ENCODE data around the gene CTTN. TPM values are rescaled to one million over a fixed set of nuclear protein-coding genes. Genes with fewer than 3 reads are reported as not detected.
"Not testable (repeated sequence)": the region's sequence is repeated elsewhere in the genome, so short reads cannot be mapped to it uniquely, and the experiment has no call there.

CTTN gene
- polyA plus RNA-seq, 3 donors from 2014 or later = 0.53 to 0.67 TPM; not detected in 1

GRCh38 chr11:70440206-70440605, 41.9 kb downstream of the CTTN start:
- DNase-seq = no peak
- H3K4me3 Mint-ChIP-seq = no peak overlapping the region
- peaks cover 0 to 2% (median 0%) of the 10 kb centered on the region in 6 donors for H3K9me3 Mint-ChIP-seq
- no peak overlapping the region for H3K27ac Mint-ChIP-seq
- no peaks in the 10 kb centered on the region for H3K4me1 Mint-ChIP-seq
- no peaks in the 10 kb centered on the region for H3K36me3 Mint-ChIP-seq
- H3K27me3 Mint-ChIP-seq (ENCODE audit: low read depth in 3 of 3) = peaks cover 14 to 31% (median 30%) of the 10 kb centered on the region in 3 donors

GRCh38 chr11:70443773-70444030, 45.4 kb downstream of the CTTN start:
- peaks cover 17 to 25% (median 20%) of the 10 kb centered on the region in 3 donors for H3K27me3 Mint-ChIP-seq (ENCODE audit: low read depth in 3 of 3)
- DNase-seq = no peak
- H3K36me3 Mint-ChIP-seq = peaks cover 0 to 5% (median 5%) of the 10 kb centered on the region in 3 donors

GRCh38 chr11:70445091-70445490, 46.8 kb downstream of the CTTN start:
- H3K36me3 Mint-ChIP-seq = peaks cover 5 to 18% (median 18%) of the 10 kb centered on the region in 3 donors
- H3K27me3 Mint-ChIP-seq (ENCODE audit: low read depth in 3 of 3) = peaks cover 19 to 26% (median 20%) of the 10 kb centered on the region in 3 donors
- H3K9me3 Mint-ChIP-seq = peaks cover 18 to 27% (median 20%) of the 10 kb centered on the region in 6 donors
- H3K4me1 Mint-ChIP-seq = no peaks in the 10 kb centered on the region
- no peak overlapping the region for H3K27ac Mint-ChIP-seq
- no peak overlapping the region for H3K4me3 Mint-ChIP-seq
- DNase-seq = no peak

More at GRCh38 chr11:70443773-70444030, 45.4 kb downstream of the CTTN start:
- Mint-ChIP-seq H3K4me1 (no peaks in the 10 kb centered on the region), H3K9me3 (peaks cover 4 to 13% (median 7%) of the 10 kb centered on the region in 6 donors), H3K27ac (no peak overlapping the region), H3K4me3 (no peak overlapping the region)

- H3K4me1 Mint-ChIP-seq = no peaks in the 10 kb centered on the region
- peaks cover 5 to 23% (median 20%) of the 10 kb centered on the region in 3 donors for H3K36me3 Mint-ChIP-seq
- no peak for DNase-seq
- peaks cover 20 to 32% (median 24%) of the 10 kb centered on the region in 6 donors for H3K9me3 Mint-ChIP-seq
- H3K27me3 Mint-ChIP-seq (ENCODE audit: low read depth in 3 of 3) = peaks cover 21 to 26% (median 22%) of the 10 kb centered on the region in 3 donors
- H3K27ac Mint-ChIP-seq = no peak overlapping the region
- no peak overlapping the region for H3K4me3 Mint-ChIP-seq
Measured at GRCh38 chr11:70445605-70446004, 47.3 kb downstream of the CTTN start.

GRCh38 chr11:70448983-70449567, 50.7 kb downstream of the CTTN start:
- Mint-ChIP-seq H3K27me3 (ENCODE audit: low read depth in 3 of 3) (peaks cover 15 to 22% (median 18%) of the 10 kb centered on the region in 3 donors), H3K27ac (no peak overlapping the region), H3K4me3 (no peak overlapping the region), H3K36me3 (peaks cover 5 to 23% (median 20%) of the 10 kb centered on the region in 3 donors), H3K4me1 (no peaks in the 10 kb centered on the region), H3K9me3 (peaks cover 20 to 35% (median 24%) of the 10 kb centered on the region in 6 donors)
- DNase-seq = no peak

GRCh38 chr11:70454197-70454767, 56.0 kb downstream of the CTTN start:
- H3K4me1 Mint-ChIP-seq = no peaks in the 10 kb centered on the region
- DNase-seq = no peak
- H3K27me3 Mint-ChIP-seq (ENCODE audit: low read depth in 3 of 3) = peaks cover 13 to 15% (median 15%) of the 10 kb centered on the region in 3 donors
- H3K4me3 Mint-ChIP-seq = no peak overlapping the region
- H3K27ac Mint-ChIP-seq = no peak overlapping the region
- peaks cover 7 to 16% (median 14%) of the 10 kb centered on the region in 6 donors for H3K9me3 Mint-ChIP-seq
- H3K36me3 Mint-ChIP-seq = peaks cover 3 to 13% (median 10%) of the 10 kb centered on the region in 3 donors

- not testable (repeated sequence) for H3K4me1 Mint-ChIP-seq
Measured at GRCh38 chr11:70454811-70455210, 56.5 kb downstream of the CTTN start.

DNA sequence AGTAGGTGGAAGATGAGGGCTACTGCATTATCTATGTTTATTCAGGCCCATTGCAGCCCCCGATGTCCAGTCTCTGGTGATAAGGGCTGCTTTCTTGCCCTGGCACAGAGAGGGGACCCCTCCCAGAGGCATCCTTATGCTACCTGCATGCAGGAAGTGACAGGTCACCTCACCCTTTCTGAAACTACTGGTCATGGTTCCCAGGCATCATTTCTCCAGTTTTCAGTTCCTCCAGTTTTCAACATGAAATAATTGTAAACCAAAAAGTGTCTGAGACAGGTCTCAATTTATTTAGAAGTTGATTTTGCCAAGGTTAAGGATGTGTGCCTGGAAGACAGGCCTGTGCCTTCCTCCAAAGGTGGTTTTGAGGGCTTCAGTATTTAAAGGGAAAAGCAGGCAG, 57.0 kb downstream of the CTTN start:
- Mint-ChIP-seq H3K9me3 (peaks cover 0 to 5% (median 3%) of the 10 kb centered on the region in 6 donors), H3K27me3 (ENCODE audit: low read depth in 3 of 3) (peaks cover 7 to 12% (median 11%) of the 10 kb centered on the region in 3 donors), H3K4me1 (no peaks in the 10 kb centered on the region), H3K4me3 (no peak overlapping the region), H3K36me3 (peaks cover 0 to 2% (median 0%) of the 10 kb centered on the region in 3 donors), H3K27ac (no peak overlapping the region)
- DNase-seq = no peak

More at GRCh38 chr11:70454811-70455210, 56.5 kb downstream of the CTTN start:
- H3K36me3 Mint-ChIP-seq, DNase-seq, H3K4me3 Mint-ChIP-seq, H3K27ac Mint-ChIP-seq: not testable (repeated sequence)
- H3K9me3 Mint-ChIP-seq = peaks cover 2 to 11% (median 8%) of the 10 kb centered on the region in 6 donors
- H3K27me3 Mint-ChIP-seq (ENCODE audit: low read depth in 3 of 3) = peaks cover 10 to 13% (median 12%) of the 10 kb centered on the region in 3 donors

DNA sequence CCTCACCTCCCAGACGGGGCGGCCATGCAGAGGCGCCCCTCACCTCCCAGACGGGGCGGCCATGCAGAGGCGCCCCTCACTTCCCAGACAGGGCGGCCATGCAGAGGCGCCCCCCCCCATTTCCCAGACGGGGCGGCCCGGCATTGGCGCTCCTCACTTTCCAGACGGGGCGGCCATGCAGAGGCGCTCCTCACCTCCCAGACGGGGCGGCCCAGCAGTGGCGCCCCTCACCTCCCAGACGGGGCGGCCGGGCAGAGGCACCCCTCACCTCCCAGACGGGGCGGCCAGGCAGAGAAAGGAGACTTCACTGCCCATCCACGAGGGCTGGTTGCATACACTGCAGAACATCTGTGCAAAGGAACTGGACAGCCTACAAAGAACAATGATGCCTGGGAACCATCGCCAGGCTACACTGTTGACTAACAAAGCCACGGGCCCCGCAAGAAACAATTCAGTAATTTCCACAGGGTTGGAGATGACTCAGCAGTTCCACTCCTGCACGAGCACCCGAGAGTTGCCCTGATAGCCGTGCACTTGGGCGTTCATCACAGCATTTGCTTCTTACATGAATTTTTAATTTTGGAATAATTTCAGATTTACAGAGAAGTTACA, 58.7 kb downstream of the CTTN start:
- no peak for DNase-seq
- H3K27me3 Mint-ChIP-seq (ENCODE audit: low read depth in 3 of 3) = peaks cover 5 to 15% (median 7%) of the 10 kb centered on the region in 3 donors
- no peak overlapping the region for H3K4me3 Mint-ChIP-seq
- H3K36me3 Mint-ChIP-seq = no peaks in the 10 kb centered on the region
- H3K4me1 Mint-ChIP-seq = no peaks in the 10 kb centered on the region
- H3K9me3 Mint-ChIP-seq = peaks cover 0 to under 1% (median 0%) of the 10 kb centered on the region in 6 donors
- H3K27ac Mint-ChIP-seq = no peak overlapping the region

- H3K27me3 Mint-ChIP-seq (ENCODE audit: low read depth in 3 of 3) = peaks cover 3 to 16% (median 7%) of the 10 kb centered on the region in 3 donors
- H3K4me1 Mint-ChIP-seq = no peaks in the 10 kb centered on the region
- no peak overlapping the region for H3K4me3 Mint-ChIP-seq
- no peak overlapping the region for H3K27ac Mint-ChIP-seq
- H3K9me3 Mint-ChIP-seq = no peaks in the 10 kb centered on the region
- no peaks in the 10 kb centered on the region for H3K36me3 Mint-ChIP-seq
- no peak for DNase-seq
Measured at GRCh38 chr11:70458736-70459135, 60.4 kb downstream of the CTTN start.

- no peak overlapping the region for H3K4me3 Mint-ChIP-seq
- no peaks in the 10 kb centered on the region for H3K36me3 Mint-ChIP-seq
- no peak overlapping the region for H3K27ac Mint-ChIP-seq
- peaks cover 0 to under 1% (median 0%) of the 10 kb centered on the region in 6 donors for H3K9me3 Mint-ChIP-seq
- no peak for DNase-seq
- no peaks in the 10 kb centered on the region for H3K4me1 Mint-ChIP-seq
- peaks cover 0 to 18% (median 7%) of the 10 kb centered on the region in 3 donors for H3K27me3 Mint-ChIP-seq (ENCODE audit: low read depth in 3 of 3)
Measured at GRCh38 chr11:70460111-70460510, 61.8 kb downstream of the CTTN start.

DNA sequence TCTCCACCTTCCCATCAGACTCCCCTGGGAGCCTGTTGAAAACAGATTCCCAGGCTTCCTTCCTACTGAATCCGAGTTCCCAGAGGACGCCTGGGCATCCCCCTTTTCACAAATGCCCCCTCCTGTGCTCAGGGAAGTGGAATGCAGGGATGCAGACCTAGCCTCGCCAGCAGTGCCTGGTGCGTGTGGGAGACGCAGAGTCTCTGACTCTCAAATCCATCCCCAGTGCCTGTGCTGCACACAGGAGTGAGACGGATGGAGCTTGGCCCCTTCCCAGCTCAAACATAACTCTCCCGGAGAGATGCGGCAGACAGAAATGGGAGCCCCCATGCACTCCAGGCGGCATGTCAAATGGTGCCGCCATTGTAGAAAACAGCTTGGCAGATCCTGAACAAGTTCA, 62.6 kb downstream of the CTTN start:
- H3K9me3 Mint-ChIP-seq = peaks cover 0 to 2% (median 0%) of the 10 kb centered on the region in 6 donors
- no peaks in the 10 kb centered on the region for H3K36me3 Mint-ChIP-seq

DNA sequence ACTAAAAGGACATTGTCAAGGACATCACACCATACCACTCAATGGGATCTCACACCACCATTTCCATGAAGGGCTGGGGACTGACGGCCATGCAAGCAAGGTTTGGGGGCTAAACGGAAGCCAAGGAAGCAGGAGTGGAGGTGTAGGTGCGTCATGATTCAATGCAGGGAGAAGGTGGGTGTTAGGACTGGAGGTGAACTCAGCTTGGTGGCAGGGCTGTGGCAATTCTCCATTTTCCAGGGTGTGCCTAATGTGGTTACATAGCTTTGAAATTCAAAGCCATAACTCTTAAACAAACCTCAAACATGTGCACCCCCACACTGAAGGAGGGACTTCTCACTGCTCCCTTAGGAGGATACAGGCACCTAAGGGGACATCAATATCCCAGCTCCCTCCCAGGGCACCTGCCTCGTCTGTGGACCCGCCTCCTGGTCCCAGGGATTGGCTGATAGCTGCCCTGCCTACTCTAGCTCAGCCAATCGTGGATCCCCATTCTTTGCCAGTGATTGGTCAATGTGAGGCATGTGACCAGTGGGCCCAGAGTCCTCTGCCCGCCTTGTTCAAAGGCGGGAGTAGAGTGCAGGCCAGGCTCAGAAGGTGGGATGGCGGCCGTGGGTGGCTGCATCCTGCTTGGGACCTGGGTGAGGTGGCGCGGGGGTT, 64.6 kb downstream of the CTTN start:
- Mint-ChIP-seq H3K27me3 (ENCODE audit: low read depth in 3 of 3) (peaks cover 2 to 14% (median 8%) of the 10 kb centered on the region in 3 donors), H3K27ac (peak overlapping the region in 1 of 6 donors; percentile 61), H3K4me3 (no peak overlapping the region), H3K9me3 (peaks cover 0 to 2% (median 0%) of the 10 kb centered on the region in 6 donors), H3K4me1 (no peaks in the 10 kb centered on the region), H3K36me3 (no peaks in the 10 kb centered on the region)
- DNase-seq = no peak

More for the DNA sequence above, 62.6 kb downstream of the CTTN start:
- no peak overlapping the region for H3K27ac Mint-ChIP-seq
- no peak overlapping the region for H3K4me3 Mint-ChIP-seq
- peaks cover 2 to 15% (median 7%) of the 10 kb centered on the region in 3 donors for H3K27me3 Mint-ChIP-seq (ENCODE audit: low read depth in 3 of 3)
- no peak for DNase-seq
- no peaks in the 10 kb centered on the region for H3K4me1 Mint-ChIP-seq

All from immature natural killer cell (primary cell).